BJ (cell line): ENCODE measurements around the gene ALDOB. TPM values are rescaled to one million over a fixed set of nuclear protein-coding genes. Genes with fewer than 3 reads are reported as not detected.

Experiments used
- CTCF ChIA-PET: fragments of 350-600 bp; formaldehyde crosslinking; extraction: SDS; loops from one replicate; lab custom pipeline; 2021; ENCODE audit warnings: antibody characterized with exemption, inconsistent platforms; lab: Yijun Ruan, JAX
- POLR2A ChIA-PET: fragments of 300-600 bp; sonication (Branson Sonifier 250); formaldehyde crosslinking; extraction: SDS; loops from one replicate; lab custom pipeline; 2021; ENCODE audit warnings: antibody characterized with exemption; lab: Charles Lee
- DNase-seq: peaks from one replicate; pipeline ENCODE4 v3.0.0-alpha.2; 2011; ENCODE audit warnings: low read depth
- H3K27me3 ChIP-seq: 2 replicates; pipeline ENCODE4 v1.6.0; 2011; ENCODE audit warnings: low read length; ENCODE audit not compliant: control insufficient read depth, insufficient read depth
- H3K36me3 ChIP-seq: 2 replicates; pipeline ENCODE4 v1.5.1; 2011; ENCODE audit warnings: low read length; ENCODE audit not compliant: control insufficient read depth, insufficient read depth
- H3K4me3 ChIP-seq: 2 replicates; pipeline ENCODE4 v1.5.1; 2011; ENCODE audit warnings: low read depth, mild to moderate bottlenecking, control low read depth, low read length
- CTCF ChIP-seq: IDR thresholded peaks from 2 replicates; pipeline ENCODE4 v1.5.1; 2011; ENCODE audit warnings: low read depth, mild to moderate bottlenecking, control low read depth, inconsistent platforms, low read length, moderate library complexity; ENCODE audit not compliant: insufficient read depth
- polyA minus RNA-seq: library from RNA; depleted of rRNA, polyadenylated mRNA; stranded (reverse); fragments of >200 nt; gene quantifications from 2 replicates; pipeline ENCODE4 v1.2.3, GENCODE V29; 2011; rRNA and poly(A)+ RNA removed
- polyA plus RNA-seq: library from polyadenylated mRNA; depleted of rRNA; stranded (reverse); fragments of >200 nt; gene quantifications from 2 replicates; pipeline ENCODE4 v1.2.3, GENCODE V29; 2011; rRNA removed

The ALDOB gene
- polyA plus RNA-seq (not detected in 2 replicates), polyA minus RNA-seq (not detected in 2 replicates)

DNA sequence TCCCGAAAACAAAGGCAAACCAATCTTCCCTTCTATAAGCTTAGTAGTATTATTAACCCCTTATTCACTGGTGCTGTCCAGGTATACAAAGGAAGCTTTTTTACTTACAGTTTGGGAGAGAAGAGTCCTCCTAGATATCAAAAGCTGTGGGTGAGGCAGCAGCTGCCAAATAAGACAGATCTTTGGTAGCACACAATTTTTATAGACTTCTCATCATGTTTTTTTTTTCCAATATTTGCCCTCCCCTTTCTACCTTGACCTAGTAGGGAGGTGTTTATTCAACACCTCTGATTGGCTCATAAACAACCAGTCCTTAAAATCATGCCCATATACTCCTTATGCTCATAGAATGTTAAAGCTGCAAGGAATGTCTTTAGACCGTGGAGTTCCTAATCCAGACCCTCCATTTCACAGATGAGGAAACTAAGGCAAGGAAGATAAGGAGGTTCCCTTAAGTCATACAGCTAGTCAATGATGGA lies at the start of gene ALDOB:
Gene ALDOB (minus strand): TSS at position 174 of the 479 bp plus-strand sequence. CDS start 4,887 bp downstream, outside the sequence.
- Histone ChIP-seq H3K27me3 (peaks cover 2% of the 10 kb centered on the region; the same call in 1 of the 2 replicates), H3K36me3 (no peaks in the 10 kb centered on the region), H3K4me3 (no peak within 1 kb of the TSS)
- DNase-seq, result no peak
- POLR2A ChIA-PET, result no interaction called here
- TF ChIP-seq CTCF, result no peak
- CTCF ChIA-PET, result interaction anchor here (0.6 to 1.2 kb wide), 2 partner anchors 16 to 48 kb away, joined by 3 to 4 read pairs; no protein-coding TSS in a partner anchor

DNA sequence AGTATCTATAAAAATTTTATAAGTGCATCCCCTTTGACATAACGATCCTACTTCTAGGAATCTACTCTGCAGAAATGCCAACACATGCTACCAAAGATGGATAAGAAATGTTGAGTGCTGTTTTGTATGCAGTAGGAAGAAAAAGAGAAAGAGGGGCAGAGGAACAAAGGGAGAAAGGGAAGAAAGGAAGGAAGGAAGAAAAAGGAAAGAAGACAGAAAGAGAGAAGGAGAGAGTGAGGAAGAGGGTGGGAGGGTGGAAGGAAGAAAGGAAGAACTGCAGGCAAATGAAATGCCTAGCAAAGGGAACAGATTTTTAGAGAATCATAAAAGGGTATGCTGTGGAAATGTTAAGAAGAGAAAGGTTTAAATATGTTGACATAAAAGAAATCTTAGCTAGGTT lies 48.5 kb upstream of the ALDOB start:
- H3K27me3 ChIP-seq, result no peaks in the 10 kb centered on the region
- TF ChIP-seq CTCF, result no peak
- no peaks in the 10 kb centered on the region for H3K36me3 ChIP-seq
- ChIA-PET CTCF (interaction anchor here (1.3 kb wide), 1 partner anchor 25 kb away, joined by 4 read pairs; no protein-coding TSS in a partner anchor), POLR2A (no interaction called here)
- no peak overlapping the region for H3K4me3 ChIP-seq
- DNase-seq, result no peak

GRCh38 chr9:101481261-101481660 lies 45.7 kb upstream of the ALDOB start:
- Histone ChIP-seq H3K36me3 (peaks cover 6% of the 10 kb centered on the region), H3K27me3 (no peaks in the 10 kb centered on the region), H3K4me3 (no peak overlapping the region)
- ChIA-PET CTCF (interaction anchor here (1.2 to 1.5 kb wide), 2 partner anchors 19 to 48 kb away, joined by 3 to 5 read pairs; no protein-coding TSS in a partner anchor), POLR2A (no interaction called here)
- TF ChIP-seq CTCF, result no peak
- DNase-seq, result no peak

DNA sequence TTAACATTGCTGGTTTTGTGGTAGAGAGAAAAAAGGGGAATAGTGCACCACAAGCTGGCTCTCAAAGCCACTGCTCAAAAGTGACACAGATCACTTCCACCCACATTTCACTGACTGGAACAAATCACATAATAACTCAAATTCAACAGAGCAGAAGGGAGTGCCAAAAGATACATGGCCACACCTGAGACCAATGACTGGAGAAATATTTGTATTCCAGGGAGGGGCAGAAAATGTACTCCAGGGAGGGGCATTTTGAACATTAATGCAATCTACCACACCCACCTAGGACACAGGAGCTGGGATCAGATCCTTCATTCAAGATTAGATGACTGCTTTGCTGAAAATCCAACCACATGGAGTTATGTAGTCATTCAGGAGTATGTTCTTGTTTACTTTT lies 44.8 kb upstream of the ALDOB start:
- DNase-seq, result no peak
- H3K4me3 ChIP-seq, result no peak overlapping the region
- POLR2A ChIA-PET, result no interaction called here
- TF ChIP-seq CTCF, result no peak
- CTCF ChIA-PET, result interaction anchor here (0.6 to 1.5 kb wide), 3 partner anchors 19 to 60 kb away, joined by 3 to 5 read pairs (median 3); no protein-coding TSS in a partner anchor
- no peaks in the 10 kb centered on the region for H3K27me3 ChIP-seq
- H3K36me3 ChIP-seq, result peaks cover 9% of the 10 kb centered on the region

DNA sequence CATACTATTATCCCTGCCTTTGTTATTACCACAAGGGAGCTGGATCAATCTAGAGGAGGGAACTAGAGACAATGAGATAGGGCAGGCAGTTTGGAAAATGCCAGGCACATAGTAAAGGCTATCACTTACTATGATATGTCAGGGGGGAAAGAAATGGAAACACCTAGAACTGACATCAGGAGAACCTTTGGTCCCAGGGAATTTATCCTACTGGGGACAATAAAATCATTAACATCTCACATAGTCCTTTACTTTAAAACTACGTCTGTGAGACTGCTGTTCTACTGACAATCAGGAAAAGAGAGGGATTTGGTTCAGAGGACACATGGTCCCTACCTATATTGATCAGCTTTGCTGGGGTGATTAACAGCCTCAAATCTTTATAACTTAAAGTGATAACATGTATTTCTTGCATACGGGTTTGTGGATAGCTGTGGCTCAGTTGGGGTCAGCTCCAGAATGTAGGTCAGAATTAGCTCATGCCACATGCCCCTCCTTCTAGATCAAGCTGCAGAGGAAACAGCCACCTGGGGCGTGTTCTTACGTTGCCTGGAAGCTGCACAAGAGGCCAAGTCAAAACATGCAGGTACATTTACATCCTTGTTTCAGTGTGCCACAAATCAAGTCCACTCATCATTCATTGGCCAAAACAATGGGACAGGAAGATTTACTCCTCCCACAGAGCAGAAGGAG lies 43.9 kb upstream of the ALDOB start:
- CTCF ChIA-PET, result interaction anchor here (1.0 to 1.2 kb wide), 2 partner anchors 11 to 18 kb away, joined by 3 read pairs; no protein-coding TSS in a partner anchor
- no peak for TF ChIP-seq CTCF
- no peak for DNase-seq
- Histone ChIP-seq H3K27me3 (no peaks in the 10 kb centered on the region), H3K36me3 (peaks cover 9% of the 10 kb centered on the region), H3K4me3 (no peak overlapping the region)
- POLR2A ChIA-PET, result no interaction called here
